KMS-11 (cell line): ENCODE data around the gene HDX.

ENCODE experiments used
- H2AFZ ChIP-seq: fragments of 200-600 bp; sonication (generic); 2 replicates; pipeline ENCODE4 v1.6.1; 2016; ENCODE audit warnings: antibody characterized with exemption, mixed run types, low read depth
- H3K27ac ChIP-seq: fragments of 200-600 bp; sonication (generic); 2 replicates; pipeline ENCODE4 v1.6.1; 2016; ENCODE audit warnings: mild to moderate bottlenecking, mixed run types
- H3K27me3 ChIP-seq: fragments of 200-600 bp; sonication (generic); 2 replicates; pipeline ENCODE4 v1.6.1; 2017; ENCODE audit warnings: mild to moderate bottlenecking, low read depth, mixed run types, moderate library complexity; ENCODE audit not compliant: insufficient read depth
- H3K36me3 ChIP-seq: fragments of 200-600 bp; sonication (generic); 2 replicates; pipeline ENCODE4 v1.6.1; 2017; ENCODE audit warnings: mild to moderate bottlenecking, mixed run types; ENCODE audit not compliant: insufficient read depth
- H3K4me1 ChIP-seq: fragments of 200-600 bp; sonication (generic); 2 replicates; pipeline ENCODE4 v1.6.1; 2016; ENCODE audit warnings: mild to moderate bottlenecking, low read depth, mixed run types; ENCODE audit not compliant: poor library complexity, severe bottlenecking
- H3K4me2 ChIP-seq: fragments of 200-600 bp; sonication (generic); 2 replicates; pipeline ENCODE4 v1.7.0; 2016; ENCODE audit warnings: mild to moderate bottlenecking, mixed run types
- H3K4me3 ChIP-seq: fragments of 200-600 bp; sonication (generic); IDR thresholded peaks from 2 replicates; pipeline ENCODE4 v1.6.1; 2017; ENCODE audit warnings: low read depth, low read length, mixed read lengths; ENCODE audit not compliant: insufficient read depth
- H3K79me2 ChIP-seq: fragments of 200-600 bp; sonication (generic); 2 replicates; pipeline ENCODE4 v1.6.1; 2016; ENCODE audit warnings: low read depth, mixed run types; ENCODE audit not compliant: insufficient read depth
- H3K9ac ChIP-seq: fragments of 200-600 bp; sonication (generic); 2 replicates; pipeline ENCODE4 v1.6.1; 2016; ENCODE audit warnings: mild to moderate bottlenecking, mixed run types
- H4K20me1 ChIP-seq: fragments of 200-600 bp; sonication (generic); 2 replicates; pipeline ENCODE4 v1.6.1; 2016; ENCODE audit warnings: mild to moderate bottlenecking, mixed run types; ENCODE audit not compliant: insufficient read depth
- TF ChIP-seq, protein P1 (sequence below): fragments of 200-600 bp; sonication (generic); conservative IDR thresholded peaks from 2 replicates; pipeline ENCODE4 v1.6.1; 2017; ENCODE audit warnings: low read depth, mild to moderate bottlenecking, antibody characterized with exemption, low read length, moderate library complexity, mixed read lengths

The HDX gene

DNA sequence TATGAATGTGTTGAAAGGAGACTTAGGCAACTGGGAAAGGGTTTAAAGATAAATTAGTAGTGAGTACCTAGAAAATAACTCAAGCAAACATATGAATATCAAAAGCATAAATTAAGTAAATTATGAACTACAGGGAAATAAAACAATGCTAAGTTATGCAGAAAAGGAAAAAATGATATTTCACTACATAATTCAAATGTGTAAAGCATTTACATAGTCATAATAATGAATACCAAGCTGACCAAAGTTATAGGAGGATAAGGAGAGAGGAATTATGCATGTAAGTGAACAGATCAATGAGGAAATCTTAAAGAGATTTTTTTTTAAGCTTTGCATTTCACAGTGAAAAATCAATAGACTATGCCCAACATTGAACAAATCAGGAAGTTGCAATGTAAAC is 145.0 kb downstream of the HDX start:
- TF ChIP-seq, protein P1, sequence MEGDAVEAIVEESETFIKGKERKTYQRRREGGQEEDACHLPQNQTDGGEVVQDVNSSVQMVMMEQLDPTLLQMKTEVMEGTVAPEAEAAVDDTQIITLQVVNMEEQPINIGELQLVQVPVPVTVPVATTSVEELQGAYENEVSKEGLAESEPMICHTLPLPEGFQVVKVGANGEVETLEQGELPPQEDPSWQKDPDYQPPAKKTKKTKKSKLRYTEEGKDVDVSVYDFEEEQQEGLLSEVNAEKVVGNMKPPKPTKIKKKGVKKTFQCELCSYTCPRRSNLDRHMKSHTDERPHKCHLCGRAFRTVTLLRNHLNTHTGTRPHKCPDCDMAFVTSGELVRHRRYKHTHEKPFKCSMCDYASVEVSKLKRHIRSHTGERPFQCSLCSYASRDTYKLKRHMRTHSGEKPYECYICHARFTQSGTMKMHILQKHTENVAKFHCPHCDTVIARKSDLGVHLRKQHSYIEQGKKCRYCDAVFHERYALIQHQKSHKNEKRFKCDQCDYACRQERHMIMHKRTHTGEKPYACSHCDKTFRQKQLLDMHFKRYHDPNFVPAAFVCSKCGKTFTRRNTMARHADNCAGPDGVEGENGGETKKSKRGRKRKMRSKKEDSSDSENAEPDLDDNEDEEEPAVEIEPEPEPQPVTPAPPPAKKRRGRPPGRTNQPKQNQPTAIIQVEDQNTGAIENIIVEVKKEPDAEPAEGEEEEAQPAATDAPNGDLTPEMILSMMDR = no peak
- Histone ChIP-seq H4K20me1 (no peaks in the 10 kb centered on the region), H3K9ac (no peak overlapping the region), H3K79me2 (no peaks in the 10 kb centered on the region), H3K27me3 (no peaks in the 10 kb centered on the region), H3K27ac (no peak overlapping the region), H3K4me3 (no peak overlapping the region), H3K4me1 (no peaks in the 10 kb centered on the region), H2AFZ (no peak overlapping the region), H3K4me2 (no peak overlapping the region), H3K36me3 (no peaks in the 10 kb centered on the region)

DNA sequence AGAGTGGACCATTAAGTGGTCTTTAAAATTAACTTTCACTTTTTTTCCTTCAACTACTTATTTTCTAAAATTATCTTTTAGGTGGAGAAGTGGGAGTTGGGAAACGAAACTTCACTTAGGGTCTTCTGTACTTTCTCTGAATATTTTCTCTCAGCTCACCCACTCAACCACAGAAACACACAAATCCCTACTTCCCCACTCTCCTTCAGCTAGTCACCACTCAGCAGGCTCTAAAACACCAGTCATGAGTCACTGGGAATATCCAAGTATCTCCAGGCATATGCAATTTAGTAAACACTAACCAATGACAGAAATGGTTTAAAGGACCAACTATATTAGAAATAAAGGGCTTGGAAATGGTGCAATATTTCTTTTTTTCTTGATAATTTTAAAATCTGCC is 161.3 kb downstream of the HDX start:
- Histone ChIP-seq H2AFZ (no peak overlapping the region), H3K27me3 (no peaks in the 10 kb centered on the region), H3K4me3 (no peak overlapping the region), H3K79me2 (no peaks in the 10 kb centered on the region), H3K4me1 (no peaks in the 10 kb centered on the region), H3K36me3 (no peaks in the 10 kb centered on the region), H3K9ac (no peak overlapping the region), H3K4me2 (no peak overlapping the region), H3K27ac (no peak overlapping the region), H4K20me1 (no peaks in the 10 kb centered on the region)
- TF ChIP-seq, protein P1 = no peak

DNA sequence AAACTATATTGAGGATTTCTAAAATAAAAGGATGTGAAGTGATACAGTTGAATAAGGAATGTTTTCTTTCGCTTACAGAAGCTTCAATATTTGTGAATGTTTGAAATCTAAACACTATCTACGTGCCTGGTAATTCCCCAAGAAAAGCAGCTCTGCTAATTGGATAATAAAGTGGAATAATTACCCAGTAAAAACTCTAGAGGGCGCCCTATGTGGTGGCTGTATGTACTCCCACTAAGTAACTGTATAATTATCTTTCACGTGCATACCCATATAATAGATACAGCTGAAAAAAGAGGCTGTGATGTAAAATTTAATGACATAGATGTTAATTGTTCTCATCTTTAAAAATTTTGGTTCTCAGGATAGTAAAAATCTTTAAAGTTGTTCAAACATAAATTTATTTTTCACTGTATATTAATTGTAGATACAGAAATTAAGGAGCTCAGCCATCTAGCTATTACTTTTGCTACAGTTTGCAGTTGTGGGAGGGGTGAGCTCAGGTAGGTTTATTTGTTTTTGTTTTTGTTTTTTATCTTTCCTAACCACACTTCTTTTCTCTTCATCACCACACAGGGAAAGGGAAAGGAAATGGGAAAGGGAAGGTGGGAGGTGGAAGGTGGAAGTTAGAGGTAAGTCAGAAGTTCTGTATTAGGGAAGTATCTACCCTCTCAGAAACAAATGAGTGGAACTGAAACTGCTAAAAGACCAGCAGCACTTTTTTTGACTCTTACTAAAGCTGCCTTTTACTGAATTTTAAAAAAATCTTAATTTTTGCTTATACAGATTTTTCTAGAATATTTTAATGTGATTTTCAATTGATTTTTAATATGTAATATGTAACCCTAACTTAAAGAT is 162.5 kb downstream of the HDX start:
- Histone ChIP-seq H3K27me3 (no peaks in the 10 kb centered on the region), H3K79me2 (no peaks in the 10 kb centered on the region), H3K36me3 (no peaks in the 10 kb centered on the region), H3K4me1 (no peaks in the 10 kb centered on the region), H3K27ac (no peak overlapping the region), H2AFZ (no peak overlapping the region), H3K4me3 (no peak overlapping the region), H3K9ac (no peak overlapping the region), H3K4me2 (no peak overlapping the region), H4K20me1 (no peaks in the 10 kb centered on the region)
- TF ChIP-seq, protein P1 = peak; percentile 44

DNA sequence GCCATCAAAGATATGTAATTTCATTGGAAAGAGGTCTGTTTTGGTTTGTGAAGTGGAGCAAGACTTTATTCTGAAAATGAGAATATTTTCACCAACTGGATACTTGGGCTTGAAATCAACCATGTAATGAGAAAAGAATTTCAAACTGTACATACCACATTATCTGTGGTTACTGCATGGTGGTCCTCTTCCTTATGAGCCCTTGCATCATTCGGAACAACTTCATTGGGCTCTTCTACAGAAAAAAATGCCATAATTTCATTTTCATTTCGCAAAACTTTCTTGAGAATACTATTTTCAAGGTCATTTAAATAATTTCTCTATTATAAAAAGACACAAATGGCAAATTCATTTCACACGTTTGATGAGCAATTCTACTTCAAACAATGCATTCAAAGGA is 165.6 kb downstream of the HDX start:
- no peak overlapping the region for H3K27ac ChIP-seq
- no peaks in the 10 kb centered on the region for H3K79me2 ChIP-seq
- no peak overlapping the region for H2AFZ ChIP-seq
- H3K4me1 ChIP-seq = no peaks in the 10 kb centered on the region
- H3K27me3 ChIP-seq = no peaks in the 10 kb centered on the region
- H3K4me2 ChIP-seq = no peak overlapping the region
- H3K4me3 ChIP-seq = no peak overlapping the region
- no peaks in the 10 kb centered on the region for H3K36me3 ChIP-seq
- no peak overlapping the region for H3K9ac ChIP-seq
- no peaks in the 10 kb centered on the region for H4K20me1 ChIP-seq
- TF ChIP-seq, protein P1 = no peak
